ENCODE data around the gene RIMS1. TPM values are rescaled to one million over a fixed set of nuclear protein-coding genes. Genes with fewer than 3 reads are reported as not detected.

Gene RIMS1, protein sequence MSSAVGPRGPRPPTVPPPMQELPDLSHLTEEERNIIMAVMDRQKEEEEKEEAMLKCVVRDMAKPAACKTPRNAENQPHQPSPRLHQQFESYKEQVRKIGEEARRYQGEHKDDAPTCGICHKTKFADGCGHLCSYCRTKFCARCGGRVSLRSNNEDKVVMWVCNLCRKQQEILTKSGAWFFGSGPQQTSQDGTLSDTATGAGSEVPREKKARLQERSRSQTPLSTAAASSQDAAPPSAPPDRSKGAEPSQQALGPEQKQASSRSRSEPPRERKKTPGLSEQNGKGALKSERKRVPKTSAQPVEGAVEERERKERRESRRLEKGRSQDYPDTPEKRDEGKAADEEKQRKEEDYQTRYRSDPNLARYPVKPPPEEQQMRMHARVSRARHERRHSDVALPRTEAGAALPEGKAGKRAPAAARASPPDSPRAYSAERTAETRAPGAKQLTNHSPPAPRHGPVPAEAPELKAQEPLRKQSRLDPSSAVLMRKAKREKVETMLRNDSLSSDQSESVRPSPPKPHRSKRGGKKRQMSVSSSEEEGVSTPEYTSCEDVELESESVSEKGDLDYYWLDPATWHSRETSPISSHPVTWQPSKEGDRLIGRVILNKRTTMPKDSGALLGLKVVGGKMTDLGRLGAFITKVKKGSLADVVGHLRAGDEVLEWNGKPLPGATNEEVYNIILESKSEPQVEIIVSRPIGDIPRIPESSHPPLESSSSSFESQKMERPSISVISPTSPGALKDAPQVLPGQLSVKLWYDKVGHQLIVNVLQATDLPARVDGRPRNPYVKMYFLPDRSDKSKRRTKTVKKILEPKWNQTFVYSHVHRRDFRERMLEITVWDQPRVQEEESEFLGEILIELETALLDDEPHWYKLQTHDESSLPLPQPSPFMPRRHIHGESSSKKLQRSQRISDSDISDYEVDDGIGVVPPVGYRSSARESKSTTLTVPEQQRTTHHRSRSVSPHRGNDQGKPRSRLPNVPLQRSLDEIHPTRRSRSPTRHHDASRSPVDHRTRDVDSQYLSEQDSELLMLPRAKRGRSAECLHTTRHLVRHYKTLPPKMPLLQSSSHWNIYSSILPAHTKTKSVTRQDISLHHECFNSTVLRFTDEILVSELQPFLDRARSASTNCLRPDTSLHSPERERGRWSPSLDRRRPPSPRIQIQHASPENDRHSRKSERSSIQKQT (N-terminal part only)
- 10 to 100 TPM; 23.0 to 37.5 TPM for total RNA-seq
- long read RNA-seq, donor 1, partial matches to known transcripts = 0 of 6 reads
- long read RNA-seq, donor 1, other reads (novel, unspliced or antisense) = 6 of 6 reads
- long read RNA-seq, donor 2, partial matches to known transcripts = 3 of 9 reads
- long read RNA-seq, donor 2, other reads (novel, unspliced or antisense) = 6 of 9 reads

DNA sequence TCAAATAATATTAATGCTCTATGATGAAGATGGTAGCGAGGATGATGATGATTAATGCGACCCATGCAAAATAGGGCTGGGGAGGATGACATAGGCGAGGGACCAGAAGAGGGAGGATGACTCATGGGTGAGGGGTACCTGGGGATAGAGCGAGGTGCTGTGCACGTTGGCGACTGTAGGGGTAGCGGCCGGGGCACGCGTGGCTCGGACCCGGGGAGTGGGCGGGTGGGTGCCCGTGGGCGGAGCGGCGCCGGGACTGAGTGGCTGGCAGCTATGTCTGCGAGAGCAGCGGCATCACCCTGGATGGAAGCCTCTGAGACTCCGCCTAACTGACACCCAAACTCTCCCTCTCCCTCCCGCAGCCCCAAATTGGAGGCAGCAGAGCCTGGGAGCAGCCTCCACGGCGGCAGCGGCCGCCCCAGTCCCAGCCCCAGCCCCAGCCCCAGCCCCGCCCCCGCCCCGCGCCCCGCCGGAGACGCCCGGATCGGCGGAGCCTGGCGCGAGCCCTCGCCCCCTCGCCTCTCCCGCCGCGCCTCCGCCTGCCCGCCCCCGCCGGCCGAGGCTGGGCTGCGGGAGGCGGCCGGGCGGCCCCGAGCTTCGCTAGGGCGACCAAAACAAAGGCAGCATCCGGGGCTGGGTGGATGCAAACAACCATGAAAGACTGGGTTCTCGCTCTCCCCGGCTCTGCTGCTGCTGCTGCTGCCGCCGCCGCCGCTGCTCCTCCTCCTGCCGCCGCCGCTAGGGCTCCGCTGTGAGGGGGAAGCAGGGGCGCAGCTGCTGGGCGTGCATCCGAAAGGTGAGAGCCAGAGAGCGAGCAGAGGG lies at the start of gene RIMS1:
RIMS1 (plus strand) TSS at position 367 of the 822 bp plus-strand sequence. CDS start 474 bp downstream, outside the sequence.
- DNase-seq (ENCODE audit: low spot score) = peak; percentile 76
- intact Hi-C loops (cut with DNase I) = no loop called here

DNA sequence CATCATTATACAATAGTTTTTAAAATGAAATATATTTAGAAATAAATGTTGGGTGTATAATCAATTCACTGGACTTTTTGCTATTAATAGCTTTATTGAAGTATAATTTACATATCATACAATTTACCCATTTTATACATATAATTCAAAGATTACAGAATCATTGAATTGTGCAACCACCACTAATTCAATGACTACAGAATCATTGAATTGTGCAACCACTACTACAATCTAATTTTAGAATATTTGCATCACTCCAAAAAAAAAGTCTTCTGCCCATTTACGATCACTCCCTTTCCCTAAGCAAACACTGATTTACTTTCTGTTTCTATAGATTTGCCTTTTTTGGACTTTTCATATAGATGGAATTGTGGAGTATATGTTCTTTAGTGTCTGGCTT lies 35.1 kb upstream of the RIMS1 start:
- DNase-seq (ENCODE audit: low spot score) = no peak
- intact Hi-C loops (cut with DNase I) = no loop called here

DNA sequence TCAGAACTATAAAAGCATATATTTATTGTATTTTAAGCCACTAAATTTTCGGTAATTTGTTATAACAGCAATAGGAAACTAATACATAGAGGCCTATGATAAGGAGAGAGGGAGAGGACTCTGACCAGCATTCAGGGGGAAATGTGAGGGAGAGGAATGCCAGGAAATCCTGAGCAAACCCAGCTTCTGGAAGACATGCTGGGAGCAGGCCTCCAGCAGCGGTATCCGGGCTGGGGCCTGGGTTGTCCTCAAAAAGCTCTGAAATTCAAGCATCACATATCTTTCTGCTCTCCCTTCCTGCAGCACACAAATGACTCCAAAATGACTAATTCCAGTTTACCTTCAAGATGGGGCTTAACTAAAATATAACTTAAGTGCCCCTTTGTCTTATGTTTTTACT lies 33.4 kb upstream of the RIMS1 start:
- DNase-seq (ENCODE audit: low spot score) = no peak
- intact Hi-C loops (cut with DNase I) = no loop called here

DNA sequence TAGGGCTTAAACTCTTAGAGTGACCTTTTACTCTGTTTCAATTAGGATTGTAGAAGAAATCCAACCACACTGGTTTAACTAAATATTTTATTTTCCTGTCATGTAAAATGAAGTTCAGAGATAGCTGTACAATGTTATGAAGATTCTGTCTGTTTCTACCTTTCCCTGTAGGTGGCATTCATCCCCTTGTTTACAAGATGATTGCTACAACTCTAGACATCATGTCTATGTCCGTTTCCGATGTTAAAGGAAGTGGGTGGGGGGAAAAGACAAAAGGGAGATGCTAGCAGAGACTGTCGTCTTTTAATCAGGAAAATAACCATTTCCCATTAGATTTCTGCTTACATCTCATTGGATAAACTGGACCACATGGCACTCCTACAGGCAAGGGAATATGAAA lies 30.9 kb upstream of the RIMS1 start:
- no peak for DNase-seq (ENCODE audit: low spot score)
- intact Hi-C loops (cut with DNase I) = loop anchor here in 1 of 2 donors (2.0 kb wide), 1 partner anchor 41 kb away; no protein-coding TSS in a partner anchor

DNA sequence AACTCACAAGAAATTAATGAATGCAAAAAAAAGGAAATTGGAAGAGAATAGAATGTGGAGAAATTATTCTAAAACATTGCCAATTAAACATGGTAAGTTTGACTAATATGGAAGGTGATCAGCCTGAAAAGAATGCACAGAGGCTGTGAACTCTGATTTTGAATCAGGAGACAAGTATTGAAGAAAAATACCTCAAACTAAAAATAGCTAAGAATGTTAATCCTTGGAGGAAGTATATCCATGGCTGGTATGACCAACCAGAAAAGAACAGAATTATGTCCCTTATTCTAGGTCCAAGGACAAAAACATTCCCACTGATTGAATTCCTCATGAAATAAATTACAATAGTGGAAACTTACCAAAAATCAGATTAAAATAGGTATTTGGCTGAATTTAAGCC lies 7.3 kb upstream of the RIMS1 start:
- no peak for DNase-seq (ENCODE audit: low spot score)
- intact Hi-C loops (cut with DNase I) = no loop called here

DNA sequence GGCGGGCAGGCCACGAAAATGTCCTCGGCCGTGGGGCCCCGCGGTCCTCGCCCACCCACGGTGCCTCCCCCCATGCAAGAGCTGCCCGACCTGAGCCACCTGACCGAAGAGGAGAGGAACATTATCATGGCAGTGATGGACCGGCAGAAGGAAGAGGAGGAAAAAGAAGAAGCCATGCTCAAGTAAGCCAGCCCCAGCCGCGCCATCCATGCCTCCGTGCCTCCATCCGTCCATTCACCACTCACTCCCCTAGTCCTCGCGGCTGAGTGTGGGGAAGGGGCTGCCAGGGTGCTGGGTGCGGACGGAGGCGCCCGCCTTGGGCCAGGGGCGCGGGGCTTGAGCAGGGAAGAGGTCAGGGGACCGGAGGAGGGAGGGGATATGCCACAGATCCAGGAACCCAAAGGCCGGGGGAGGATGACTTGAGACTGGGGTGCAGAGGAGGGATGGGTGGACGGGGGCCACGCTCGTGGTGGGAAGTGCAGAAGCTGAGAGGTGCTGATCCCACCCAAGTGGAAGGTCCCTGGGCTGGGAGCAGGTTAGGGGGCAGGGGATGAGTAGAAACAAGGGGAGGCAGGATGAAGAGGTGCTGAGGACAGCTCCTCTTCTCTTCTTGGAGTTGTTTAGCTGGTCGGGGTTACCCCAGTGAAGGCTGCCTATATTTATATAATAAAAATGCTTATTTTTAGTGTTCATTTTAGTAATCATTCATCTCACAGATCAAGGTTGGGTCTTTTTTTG lies 825 bp downstream of the RIMS1 start:
- intact Hi-C loops (cut with DNase I) = no loop called here

DNA sequence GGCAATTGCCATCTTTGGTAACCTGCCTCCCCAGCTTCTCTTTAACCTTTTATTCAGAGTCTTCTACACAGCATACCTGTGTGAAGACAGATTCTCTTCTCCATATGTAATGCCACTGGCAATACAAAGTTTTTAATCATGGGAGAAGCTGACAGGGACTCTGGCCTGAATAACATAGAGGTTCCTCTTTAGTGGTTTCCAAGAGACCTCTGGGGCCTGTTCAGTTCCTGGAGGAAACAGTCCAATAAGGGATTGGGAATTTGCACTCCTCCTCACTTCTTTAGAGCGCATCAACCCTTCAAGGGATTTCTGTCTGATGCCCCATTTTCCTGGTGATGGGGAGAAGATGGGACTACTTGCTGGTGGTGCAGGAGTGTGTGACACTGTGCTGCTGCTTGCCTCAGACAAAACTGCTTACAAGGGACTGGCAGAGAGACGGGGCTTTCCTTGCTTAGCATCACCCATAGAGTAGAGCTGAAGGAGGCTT lies 1.4 kb downstream of the RIMS1 start:
- DNase-seq (ENCODE audit: low spot score) = no peak
- intact Hi-C loops (cut with DNase I) = no loop called here

More for the DNA sequence above, 825 bp downstream of the RIMS1 start:
- peak; percentile 72 for DNase-seq (ENCODE audit: low spot score)

DNA sequence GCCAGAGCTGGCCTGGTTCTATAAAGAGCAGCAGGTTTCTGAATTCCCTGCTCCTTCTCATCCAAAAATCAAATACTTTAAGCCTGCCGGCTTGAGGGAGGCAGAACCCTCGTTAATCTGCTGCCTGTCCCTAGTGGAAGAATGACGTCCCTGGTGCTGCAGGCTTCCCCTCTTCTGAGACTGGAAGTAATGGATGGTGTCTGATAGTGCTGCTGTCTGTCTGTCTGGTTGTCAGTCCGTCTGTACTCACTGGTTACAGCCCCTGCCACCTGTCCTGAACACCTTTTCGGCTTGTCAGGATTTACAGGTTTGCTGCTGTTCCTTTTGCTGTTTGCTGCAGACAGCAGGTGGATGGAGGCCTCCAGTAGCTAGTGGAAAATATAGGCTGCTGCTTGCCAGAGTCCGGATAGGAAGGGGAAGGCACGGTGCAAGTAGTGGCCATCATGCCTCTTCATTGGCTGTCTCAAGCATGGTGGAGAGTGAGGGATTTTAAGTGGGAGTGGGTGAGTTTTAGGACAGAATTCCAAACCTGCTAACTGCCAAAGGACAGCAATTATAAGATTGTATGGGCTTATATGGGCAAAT lies 2.5 kb downstream of the RIMS1 start:
- intact Hi-C loops (cut with DNase I) = no loop called here

DNA sequence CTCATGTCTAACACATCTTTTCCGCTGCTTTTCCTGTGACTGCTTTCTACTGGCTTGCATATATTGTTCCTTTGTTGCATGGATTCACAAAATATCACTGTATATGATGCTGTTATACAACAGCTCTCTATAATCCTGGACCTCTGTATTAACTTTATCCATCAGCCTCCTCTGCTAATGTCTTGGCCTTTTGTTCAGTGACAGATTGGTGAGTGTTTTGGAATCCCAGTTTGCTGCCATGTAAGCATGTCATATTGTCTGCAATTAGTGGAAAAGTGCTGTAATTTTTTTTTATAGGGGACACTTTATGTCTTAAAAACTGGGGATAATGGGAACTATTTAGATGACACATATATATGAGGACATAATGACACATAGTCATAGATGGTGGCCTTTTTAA lies 3.0 kb downstream of the RIMS1 start:
- intact Hi-C loops (cut with DNase I) = no loop called here
- DNase-seq (ENCODE audit: low spot score) = no peak

More for the DNA sequence above, 2.5 kb downstream of the RIMS1 start:
- no peak for DNase-seq (ENCODE audit: low spot score)

DNA sequence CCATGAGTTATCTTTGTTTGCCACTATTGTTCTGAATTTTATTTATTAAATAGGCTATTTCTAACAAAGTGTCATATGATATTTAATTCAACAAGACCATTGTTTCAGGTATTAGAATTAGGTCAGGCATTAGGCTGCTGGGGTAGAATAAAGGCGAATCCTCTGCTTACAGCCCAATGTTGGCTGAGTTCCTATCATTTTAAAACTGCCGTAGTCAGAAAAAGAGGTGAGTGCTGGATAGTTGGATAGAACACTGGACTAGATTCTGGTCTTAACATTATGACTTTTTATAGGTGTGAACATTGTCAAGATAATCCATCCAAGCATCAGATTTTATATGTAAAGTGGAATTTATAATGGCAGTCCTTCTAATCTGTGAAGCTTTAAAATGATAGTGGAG lies 6.3 kb downstream of the RIMS1 start:
- intact Hi-C loops (cut with DNase I) = no loop called here
- DNase-seq (ENCODE audit: low spot score) = no peak

DNA sequence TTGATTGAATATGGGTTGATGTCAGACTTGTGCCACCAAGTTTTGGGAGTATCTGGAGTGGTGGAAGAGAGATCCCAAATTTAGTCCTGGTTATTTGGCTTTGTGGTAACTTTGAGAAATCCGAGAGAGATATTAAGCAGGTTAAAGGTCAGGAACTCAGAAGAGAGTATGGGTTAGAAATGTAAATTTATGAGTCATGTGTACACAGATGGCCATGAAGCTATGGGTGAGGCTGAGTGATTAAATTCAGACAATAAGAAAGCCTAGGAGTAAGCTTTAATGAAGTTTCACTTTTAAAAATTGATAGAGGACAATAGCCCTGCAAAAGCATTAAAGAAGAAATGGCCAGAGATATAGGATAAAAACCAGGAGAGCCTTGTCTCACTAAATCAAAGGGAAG lies 14.3 kb downstream of the RIMS1 start:
- intact Hi-C loops (cut with DNase I) = no loop called here
- no peak for DNase-seq (ENCODE audit: low spot score)

DNA sequence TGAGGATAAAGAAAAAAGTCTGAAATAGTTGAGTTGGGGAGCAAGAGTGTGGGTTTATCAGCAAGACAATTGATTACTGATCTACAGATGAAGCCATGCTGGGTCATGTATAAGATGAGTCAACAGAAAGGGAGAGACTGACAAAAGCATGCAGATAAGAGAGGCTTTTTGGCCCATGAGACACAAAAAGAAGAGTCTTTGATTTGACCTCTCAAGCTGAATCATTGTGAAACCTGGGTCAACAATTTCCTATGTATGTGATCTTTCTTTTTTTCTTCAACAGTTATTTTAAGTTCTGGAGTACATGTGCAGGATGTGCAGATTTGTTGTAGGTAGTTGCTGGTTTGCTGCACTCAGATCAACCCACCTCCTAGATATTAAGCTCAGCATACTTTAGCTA lies 15.9 kb downstream of the RIMS1 start:
- intact Hi-C loops (cut with DNase I) = no loop called here
- DNase-seq (ENCODE audit: low spot score) = no peak

DNA sequence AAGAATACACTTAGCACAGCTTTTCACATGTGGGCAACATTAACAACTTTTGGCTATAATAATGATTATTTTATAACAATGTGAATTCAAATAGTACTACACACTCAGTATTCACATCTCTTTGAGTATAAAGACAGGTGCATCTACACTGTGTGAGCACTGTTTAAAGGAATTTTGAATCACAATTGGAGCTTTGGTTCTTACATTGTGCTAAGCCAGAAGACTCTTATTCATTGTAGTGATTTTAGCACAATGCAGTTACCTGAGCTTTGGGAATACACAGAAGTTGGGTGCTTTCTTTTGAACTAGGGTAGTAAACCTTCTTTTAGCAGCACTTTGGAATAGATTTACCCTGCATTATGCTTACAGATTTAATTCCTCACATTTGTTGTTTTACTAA lies 20.5 kb downstream of the RIMS1 start:
- intact Hi-C loops (cut with DNase I) = no loop called here
- no peak for DNase-seq (ENCODE audit: low spot score)

DNA sequence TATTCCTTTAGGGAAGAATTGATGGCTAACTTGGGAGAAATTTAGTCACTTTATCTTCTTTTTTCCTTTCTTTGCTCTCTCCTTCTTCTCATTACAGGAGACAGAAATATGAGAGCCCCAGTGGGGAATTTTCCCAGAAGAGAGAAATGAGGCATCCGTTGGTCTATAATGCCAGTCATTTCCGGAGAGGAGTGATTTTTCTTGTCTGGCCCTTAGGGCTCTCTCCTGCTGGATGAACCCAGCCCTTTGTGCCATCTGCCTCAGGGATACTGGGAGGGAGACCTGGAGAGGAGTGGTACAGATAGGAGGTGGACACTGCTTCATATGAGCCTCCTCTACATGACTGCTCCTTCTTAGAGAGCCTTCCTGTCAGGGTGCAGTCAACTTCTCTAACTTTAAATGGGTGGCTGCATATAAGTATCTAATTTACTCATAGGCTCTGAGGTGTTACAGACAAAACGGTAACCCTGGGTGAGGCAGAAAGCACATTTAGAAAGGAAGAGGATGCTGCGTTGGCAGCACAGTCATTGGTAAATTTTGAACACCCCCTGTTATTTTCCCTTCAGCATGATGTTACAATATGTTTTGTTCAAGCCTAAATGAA lies 21.9 kb downstream of the RIMS1 start:
- intact Hi-C loops (cut with DNase I) = no loop called here
- DNase-seq (ENCODE audit: low spot score) = no peak

DNA sequence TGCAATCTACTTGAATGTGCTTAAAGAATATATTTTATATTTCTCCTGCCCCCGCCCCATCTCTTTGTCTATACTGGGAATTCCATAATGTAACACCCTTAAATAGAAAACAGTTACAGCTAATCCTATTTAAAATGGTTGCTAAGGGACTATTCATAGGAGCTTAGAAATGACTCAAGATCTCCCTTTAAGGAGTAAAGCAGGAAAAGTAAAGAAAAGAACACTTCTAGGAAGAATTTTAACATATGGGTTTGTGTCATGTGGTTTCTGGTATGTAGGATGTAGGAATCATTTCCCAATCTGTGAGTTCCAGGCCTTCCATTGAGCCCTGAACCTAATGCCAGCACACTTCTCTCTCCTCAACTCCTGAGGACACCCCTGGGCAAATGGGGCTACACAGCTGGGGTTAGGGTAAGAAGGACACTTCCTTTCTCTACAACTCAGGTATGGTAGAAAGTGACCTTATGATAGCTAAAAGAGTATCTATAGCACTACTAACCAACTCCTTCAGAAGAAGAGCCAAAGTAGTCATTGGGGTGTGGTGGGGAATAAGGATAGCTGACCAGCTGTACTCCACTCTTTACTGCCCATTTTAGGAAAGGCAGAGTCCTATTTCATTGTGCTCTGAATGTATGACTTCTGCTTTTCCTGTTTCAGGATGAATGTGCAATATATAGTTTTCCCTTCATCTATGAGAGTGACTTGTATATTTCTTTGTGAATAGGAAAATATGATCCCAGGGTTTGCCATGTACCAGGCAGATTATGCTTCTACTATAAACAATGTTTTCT lies 27.3 kb downstream of the RIMS1 start:
- DNase-seq (ENCODE audit: low spot score) = no peak
- intact Hi-C loops (cut with DNase I) = loop anchor here in 1 of 2 donors (5.0 kb wide), 1 partner anchor 1104 kb away; no protein-coding TSS in a partner anchor

DNA sequence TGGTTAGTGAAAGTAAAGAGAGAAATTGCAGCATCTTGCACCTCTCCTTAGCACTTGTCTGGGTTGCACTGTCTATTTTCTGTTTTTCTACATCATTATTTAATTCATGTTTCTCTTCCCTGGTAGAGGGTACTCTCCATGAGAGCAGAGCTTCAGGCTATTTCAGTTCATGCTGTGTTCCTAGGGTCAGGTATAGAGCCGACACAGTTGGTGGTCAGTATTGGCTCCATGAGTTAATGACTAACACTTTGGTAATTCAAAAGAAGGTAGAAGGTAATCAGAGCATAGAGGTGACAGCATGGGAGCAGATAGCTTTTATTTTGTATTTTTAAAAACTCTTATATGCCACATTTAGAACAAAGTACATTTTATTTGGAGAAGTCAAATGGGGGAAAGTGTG lies 42.7 kb downstream of the RIMS1 start:
- DNase-seq (ENCODE audit: low spot score) = no peak
- intact Hi-C loops (cut with DNase I) = no loop called here

All from posterior vena cava (tissue), 2 donors.